OCI-LY7 (cell line): ENCODE measurements around the gene RIPK1.

Experiments
- CTCF ChIP-seq: fragments of 200-600 bp; sonication (generic); conservative IDR thresholded peaks from 2 replicates; pipeline ENCODE4 v1.5.1; 2014; ENCODE audit warnings: mild to moderate bottlenecking, antibody characterized with exemption, low read length, moderate library complexity, mixed read lengths
- EZH2phosphoT487 ChIP-seq: fragments of 200-600 bp; sonication (generic); IDR thresholded peaks from 2 replicates; pipeline ENCODE4 v1.6.1; 2018; ENCODE audit warnings: low read depth, borderline replicate concordance, mild to moderate bottlenecking, mixed run types, antibody characterized with exemption, low read length, moderate library complexity, mixed read lengths

GRCh38 chr6:3138341-3138740 is 70.0 kb downstream of the RIPK1 start:
- TF ChIP-seq CTCF: no peak
- no peak for TF ChIP-seq EZH2phosphoT487
